Measurements from ENCODE around the gene DAZAP1.

DAZAP1 gene

GRCh38 chr19:1407528-1408299, at the start of gene DAZAP1:
TSS of gene DAZAP1 (plus strand) at chr19:1407586. CDS start at chr19:1407774, 188 bp downstream.
- DNase-seq, result no peak

DNA sequence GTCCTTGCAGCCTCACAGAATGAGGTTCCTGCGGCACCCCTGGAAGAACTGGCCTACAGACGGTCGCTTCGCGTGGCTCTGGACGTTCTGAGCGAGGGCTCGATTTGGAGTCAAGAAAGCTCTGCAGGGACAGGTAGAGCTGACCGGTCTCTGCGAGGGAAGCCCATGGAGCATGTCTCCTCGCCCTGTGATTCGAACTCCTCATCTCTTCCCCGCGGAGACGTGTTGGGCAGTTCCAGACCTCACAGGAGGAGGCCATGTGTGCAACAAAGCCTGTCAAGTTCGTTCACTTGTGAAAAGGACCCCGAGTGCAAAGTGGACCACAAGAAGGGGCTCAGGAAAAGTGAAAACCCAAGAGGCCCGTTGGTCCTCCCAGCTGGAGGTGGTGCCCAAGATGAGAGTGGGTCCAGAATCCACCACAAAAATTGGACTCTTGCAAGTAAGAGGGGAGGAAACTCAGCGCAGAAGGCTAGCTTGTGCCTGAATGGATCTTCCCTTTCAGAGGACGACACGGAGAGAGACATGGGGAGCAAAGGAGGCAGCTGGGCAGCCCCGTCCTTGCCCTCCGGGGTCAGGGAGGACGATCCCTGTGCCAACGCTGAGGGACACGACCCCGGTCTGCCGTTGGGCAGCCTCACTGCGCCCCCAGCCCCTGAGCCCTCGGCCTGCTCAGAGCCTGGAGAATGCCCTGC, 47.1 kb upstream of the DAZAP1 start:
- no peak for DNase-seq

GRCh38 chr19:1360818-1361461, 46.4 kb upstream of the DAZAP1 start:
- DNase-seq, result no peak

DNA sequence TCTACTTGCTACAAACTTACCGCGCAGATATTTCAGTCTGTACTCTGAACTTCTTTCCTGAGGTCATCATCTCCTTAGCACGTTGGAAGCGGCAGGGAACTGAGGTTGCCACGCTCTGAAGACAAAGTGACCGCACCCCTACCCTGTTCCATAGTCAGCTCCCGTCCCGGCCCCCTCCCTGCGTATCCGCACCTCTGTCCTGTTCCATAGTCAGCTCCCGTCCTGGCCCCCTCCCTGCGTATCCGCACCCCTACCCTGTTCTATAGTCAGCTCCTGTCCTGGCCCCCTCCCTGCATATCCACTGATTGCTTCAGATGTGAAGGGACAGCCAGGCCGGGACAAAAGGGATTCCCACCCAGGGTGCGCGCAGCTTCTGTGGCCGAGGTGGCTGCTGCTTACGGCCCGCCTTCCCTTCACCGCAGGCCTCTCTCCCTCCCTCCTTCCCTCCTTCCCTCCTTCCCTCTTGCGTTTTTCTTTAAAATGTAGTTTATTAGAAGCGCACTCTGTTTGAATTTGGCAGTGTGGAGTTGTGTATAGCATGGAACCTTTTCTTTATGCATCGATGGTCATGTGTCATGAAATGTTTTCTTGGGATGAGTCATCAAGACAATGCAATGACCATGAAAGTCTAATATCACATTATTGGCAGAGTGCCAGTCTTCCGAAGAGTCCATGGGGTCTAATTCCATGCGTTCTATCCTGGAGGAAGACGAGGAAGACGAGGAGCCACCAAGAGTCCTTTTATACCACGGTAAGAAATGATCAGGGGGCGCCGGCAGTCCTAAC, 45.6 kb upstream of the DAZAP1 start:
- no peak for DNase-seq

- DNase-seq, result no peak
Observed at GRCh38 chr19:1362387-1363257, 44.8 kb upstream of the DAZAP1 start.

GRCh38 chr19:1363599-1363998, 43.8 kb upstream of the DAZAP1 start:
- no peak for DNase-seq

- DNase-seq, result no peak
Observed at GRCh38 chr19:1364070-1364704, 43.2 kb upstream of the DAZAP1 start.

GRCh38 chr19:1365319-1366269, 41.8 kb upstream of the DAZAP1 start:
- no peak for DNase-seq

- DNase-seq, result no peak
Observed at GRCh38 chr19:1366296-1366695, 41.1 kb upstream of the DAZAP1 start.

DNA sequence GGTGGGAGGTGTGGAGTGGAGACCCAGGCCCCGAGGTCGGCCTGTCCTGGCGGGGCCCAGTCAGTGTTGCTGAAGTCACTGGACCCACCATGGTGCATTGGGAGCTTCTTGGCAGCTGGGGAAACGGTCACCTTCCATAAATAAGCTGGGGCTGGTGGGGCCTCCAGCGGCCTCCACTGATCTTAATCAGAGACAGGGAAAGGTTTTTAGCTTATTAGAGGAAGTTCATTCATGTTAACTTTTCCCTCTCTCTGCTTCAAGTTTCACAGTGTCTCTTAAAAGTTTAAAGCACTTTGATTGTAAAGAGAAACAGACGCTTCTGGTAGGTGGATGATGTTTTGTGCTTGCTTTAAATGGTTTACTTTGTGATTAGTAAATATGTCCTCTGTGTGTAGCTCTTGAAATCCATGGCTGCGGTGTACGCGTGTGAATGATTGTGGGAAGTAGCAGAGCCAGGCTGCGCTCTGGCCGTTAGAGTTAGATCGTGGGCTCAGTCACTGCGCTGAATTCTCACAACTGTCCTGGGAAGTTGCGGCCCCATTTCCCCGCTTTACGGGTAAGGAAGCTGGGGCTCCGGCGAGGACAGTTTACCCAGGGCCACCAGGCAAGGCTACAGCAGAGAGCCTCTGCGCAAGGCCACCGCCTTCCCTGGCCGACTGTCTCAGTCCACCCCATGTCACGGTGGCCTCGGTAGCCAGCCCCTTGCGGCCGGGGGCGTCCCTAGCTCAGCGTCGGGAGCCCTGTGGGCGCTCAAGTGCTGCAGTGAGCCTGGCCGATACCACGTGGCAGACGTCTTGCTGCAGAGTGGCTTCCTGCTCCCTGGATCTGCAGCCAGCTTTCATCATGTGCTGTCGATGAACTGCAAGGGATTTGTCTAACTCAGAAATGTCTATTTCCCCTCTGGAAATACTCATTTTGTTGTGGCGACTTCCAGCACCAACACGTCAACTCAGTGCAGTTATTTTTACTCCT, 40.2 kb upstream of the DAZAP1 start:
- DNase-seq, result no peak

DNA sequence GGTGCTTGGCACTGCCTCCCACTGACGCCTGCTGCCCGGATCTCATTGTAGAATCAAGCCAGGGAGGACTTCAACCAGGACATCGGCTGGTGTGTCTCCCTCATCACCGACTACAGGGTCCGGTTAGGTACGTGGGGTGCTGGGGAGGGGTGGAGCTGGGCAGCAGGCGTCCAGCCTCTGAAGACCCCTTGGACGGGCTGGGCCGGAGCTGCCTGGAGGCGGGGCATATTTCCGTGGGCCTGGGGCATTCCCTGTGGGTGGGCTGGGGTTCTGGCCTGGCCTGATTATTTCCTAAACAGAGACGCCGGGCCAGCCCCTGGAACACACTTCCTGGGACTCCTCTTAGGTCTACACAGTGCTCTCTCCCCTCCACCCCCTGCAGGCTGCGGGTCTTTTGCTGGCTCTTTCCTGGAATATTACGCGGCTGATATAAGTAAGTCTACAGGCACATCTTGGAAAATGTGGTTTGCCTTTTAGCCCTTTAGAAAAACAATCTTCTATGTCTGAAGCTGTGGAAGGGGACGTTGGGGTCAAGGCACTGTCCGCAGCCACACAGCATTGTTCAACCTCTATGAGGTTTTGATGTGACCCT, 38.1 kb upstream of the DAZAP1 start:
- DNase-seq, result no peak

DNA sequence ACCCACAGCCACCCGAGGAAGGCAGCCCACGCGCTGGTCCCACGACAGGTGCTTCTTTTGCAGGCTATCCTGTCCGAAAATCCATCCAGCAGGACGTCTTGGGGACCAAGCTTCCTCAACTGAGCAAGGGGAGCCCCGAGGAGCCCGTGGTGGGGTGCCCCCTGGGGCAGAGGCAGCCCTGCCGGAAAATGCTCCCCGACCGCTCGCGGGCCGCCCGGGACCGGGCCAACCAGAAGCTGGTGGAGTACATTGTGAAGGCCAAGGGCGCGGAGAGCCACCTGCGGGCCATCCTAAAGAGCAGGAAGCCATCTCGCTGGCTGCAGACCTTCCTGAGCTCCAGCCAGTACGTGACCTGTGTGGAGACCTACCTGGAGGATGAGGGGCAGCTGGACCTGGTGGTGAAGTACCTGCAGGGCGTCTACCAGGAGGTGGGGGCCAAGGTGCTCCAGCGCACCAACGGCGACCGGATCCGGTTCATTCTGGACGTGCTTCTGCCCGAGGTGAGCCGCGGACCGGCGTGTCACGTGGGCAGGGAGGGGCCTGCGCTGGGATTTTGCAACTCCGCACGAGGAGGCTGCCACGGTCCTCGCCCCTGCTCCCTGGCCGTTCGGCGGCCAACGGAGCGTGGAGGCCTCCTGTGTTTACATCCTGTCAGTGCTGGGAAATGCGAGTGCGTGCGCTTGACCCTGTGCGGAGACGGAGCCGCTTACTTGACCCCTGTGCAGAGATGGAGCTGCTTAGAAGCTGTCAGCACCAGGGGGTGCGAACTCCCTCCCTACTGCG, 36.6 kb upstream of the DAZAP1 start:
- no peak for DNase-seq

DNA sequence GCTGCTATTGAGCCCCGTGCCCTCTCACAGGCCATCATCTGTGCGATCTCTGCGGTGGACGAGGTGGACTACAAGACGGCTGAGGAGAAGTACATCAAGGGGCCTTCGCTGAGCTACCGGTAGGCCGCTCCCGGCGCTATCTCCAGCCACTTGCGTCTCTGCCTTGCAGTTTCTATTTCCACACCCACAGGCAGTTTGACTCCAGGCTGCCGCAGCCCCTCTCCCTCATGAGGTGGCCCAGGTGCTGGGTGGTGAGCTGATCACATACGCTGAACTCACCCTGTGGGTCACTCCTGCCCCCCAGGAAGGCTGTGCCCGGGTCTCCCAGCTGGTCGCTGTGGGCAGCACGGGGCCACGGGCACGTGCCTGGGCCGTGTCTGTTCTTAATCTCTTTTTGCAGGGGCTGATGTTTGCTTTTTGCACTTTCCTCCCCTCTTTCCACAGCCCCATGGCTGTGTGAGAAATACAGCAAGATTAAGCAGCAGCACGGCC, 34.3 kb upstream of the DAZAP1 start:
- DNase-seq, result no peak

GRCh38 chr19:1373534-1374249, 33.7 kb upstream of the DAZAP1 start:
- no peak for DNase-seq

DNA sequence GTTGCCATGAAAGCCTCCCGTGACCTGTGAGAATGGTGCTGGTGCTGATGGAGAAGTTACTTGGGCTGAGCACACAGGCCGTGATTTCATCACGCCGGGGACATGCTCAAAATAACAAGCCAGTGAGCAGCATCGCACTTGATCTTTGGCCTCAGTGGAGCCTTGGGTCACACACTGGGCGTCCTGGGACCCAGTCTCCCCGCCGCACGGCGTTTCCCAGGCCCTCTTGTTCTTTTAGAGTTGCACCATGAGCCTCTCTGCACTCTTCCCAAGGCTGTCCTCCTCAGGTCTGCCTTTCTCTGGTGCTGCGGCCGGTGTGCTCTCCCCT, 33.2 kb upstream of the DAZAP1 start:
- DNase-seq, result no peak

DNA sequence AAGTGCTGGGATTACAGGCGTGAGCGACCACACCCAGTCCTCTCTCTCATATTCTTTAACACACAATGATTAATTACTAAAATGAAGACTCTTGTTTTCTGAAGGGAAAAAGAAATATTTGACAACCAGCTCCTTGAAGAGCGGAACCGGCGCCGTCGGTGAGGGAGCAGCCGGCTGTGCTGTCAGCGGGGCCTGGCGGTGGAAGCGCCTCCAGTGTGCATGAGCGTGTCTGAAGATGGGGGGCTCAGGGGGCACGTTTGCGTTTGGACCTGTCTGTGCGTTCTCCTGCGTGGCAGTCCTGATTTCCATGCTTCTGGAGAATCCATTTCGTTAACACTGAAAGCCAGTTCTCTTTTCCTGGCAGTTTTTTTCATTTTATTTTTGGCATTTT, 31.0 kb upstream of the DAZAP1 start:
- no peak for DNase-seq

Data from activated T-cell treated with anti-CD3 and anti-CD28 coated beads for 4 hours (primary cell).